NCI-H2227 (cell line): Measurements from ENCODE around the gene ZMYND12.

Source experiments
- DNase-seq: peaks from one replicate; lab custom pipeline; 2025; ENCODE audit not compliant: unreplicated experiment; lab: John Stamatoyannopoulos, UW

The ZMYND12 gene

DNA sequence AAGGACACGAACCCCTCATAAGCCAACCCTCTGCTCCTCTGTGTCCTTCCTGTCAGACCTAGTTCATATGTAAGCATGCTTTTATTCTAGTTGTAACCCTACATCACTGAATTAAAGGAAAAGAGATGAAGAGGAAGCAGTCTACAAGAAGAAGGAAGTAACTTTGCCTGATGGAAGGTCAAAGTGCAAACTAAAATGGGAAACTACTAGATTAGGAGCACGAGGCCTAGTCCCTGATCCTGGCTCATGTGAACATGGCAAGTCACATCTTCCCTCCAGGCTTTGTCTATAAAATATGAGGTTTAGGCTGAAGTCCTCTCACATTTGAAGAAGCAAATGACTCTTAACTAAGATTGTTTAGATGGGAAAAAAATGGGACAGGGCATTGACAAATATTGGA lies 13.2 kb downstream of the ZMYND12 start:
- no peak for DNase-seq

DNA sequence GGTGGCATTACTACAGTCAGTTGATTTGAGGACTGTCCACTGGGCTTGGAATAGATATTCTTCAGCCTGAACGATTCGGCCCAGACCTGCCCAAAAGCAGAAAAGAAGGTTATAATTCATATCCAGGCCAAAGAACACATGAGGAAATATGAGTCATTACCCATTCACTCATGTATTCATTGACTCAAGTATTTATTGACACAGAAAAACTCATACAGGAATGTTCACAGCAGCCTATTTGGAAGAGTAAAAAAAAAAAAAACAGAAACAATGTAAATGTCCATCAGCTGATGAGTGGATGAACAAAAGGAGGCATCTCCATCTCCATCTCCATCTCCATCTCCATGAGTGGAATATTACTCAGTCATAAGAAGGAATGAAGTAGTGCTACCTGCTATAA lies 15.9 kb downstream of the ZMYND12 start:
- no peak for DNase-seq

DNA sequence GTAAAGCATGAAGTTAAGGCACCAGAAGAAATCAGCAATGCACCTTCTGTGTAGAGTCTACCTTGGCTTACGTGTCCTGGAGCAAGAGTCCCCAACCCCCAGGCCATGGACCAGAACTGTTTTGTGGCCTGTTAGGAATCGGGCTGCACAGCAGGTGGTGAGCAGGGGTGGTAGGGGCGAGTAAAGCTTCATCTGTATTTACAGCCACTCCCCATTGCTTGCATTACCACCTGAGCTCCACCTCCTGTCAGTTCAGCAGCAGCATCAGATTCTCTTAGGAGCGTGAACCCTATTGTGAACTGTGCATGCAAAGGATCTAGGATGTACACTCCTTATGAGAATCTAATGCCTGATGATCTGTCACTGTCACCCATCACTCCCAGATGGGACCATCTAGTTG lies 21.5 kb downstream of the ZMYND12 start:
- no peak for DNase-seq

DNA sequence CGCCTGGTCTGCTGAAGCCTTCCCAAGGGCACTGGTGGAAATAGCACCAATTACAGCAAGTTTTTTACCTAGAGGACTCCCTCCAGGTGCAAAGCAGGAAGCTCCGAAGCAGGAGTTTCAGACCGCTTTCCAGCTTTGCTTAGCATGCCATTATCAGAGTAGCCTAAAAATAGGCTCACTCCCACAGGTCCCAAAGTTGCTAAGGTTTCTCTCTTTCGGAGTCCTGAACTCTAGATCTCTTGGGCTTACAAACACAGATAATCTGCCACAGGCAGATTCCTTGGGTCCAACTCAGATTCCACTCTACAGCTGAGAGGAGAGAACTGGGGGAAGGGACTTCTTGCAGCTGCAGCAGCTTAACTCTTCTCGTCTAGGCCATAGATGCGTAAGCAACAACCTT lies 22.5 kb downstream of the ZMYND12 start:
- DNase-seq, result no peak

DNA sequence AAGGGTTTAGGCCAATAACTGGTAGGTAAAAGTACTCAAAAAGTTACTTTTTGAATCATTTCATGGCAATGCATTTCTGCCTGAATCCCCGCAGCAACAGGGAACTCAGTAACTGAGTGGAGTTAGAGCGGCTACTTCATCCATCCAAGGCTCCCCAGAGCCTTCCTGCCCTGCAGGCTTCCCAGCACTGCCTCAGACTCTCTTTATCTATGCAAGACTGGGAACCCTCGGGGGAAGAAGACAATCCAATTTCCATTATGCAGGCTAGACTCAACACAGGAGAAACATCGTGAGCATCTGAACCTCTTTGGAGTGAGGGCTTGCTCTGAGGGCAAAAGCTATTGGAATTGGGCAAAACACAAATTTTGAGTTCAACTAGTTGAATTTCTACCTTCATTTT lies 23.1 kb downstream of the ZMYND12 start:
- no peak for DNase-seq

DNA sequence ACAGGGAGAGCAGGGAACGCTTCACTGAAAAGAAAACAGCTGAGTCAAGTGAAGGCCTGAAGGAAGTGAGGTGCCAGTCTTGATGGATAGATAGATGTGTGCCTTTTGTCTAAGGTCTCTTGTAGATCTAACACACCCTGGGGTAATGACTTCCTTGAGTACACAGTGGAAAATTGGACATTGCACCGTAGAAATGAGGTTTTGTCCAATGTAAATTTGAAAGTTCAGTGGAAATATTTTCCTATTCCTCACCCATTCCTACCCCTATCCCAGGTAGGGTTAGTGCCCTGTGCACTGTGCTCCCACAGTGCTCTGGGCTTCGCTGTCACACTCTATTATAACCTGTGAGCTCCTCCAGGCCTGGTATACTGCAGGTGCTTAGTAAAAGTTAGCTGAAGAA lies 24.3 kb downstream of the ZMYND12 start:
- no peak for DNase-seq

DNA sequence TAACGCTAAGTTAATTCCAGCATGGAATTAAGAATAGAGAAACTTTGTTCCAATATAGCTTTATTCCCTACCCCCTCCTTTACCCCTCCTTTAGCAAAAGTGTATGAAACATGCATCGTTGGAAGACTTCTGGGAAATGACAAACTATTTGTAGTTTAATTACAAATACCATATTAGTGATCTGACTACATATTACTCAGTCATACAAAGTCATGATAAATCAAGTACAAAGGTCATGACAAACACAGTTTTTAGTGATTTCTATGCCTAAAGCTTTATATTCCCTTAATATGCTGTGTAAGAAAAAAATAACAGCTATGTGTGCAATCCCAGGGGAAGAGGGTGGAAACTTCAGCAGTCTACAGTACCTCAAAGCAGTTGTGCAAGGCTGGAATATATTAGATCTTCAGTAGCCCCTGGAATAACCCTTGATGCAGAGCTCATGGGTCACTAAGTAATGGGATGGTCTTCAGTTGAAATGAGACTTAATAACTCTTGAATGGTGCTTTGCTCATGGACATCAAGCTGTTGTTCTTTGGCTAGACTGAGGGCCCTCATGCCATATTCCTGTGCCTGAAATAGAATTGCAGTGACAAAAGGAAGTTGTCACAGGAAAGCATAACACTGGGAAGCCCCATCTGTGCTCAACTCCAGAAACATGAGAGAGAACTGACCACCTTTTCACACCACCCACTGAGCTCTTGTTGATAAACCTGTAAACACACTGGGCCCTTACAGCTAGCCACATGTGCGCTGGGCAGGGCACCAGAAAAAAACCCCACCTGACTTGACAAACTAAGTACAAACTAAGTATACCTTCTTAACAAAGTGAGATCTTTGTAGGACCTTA lies 25.3 kb downstream of the ZMYND12 start:
- DNase-seq, result no peak

DNA sequence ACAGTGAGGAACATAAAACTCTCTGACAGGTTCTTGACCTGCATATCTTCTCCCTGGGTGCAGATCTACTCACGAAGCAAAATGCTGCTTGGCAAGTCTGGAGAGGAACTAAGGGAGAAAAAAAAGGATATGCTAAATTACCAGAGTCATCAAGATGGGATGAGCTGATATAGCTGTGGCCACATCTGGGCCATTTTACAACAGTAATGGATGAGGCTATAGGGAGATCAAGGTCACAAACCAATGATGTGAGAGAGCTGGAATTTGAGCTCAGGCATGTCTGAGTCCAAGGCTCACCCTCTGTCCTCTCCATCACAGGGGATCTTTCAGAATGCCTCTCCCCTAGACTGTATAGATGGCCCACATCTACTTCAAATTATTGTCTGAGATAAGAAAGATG lies 26.2 kb downstream of the ZMYND12 start:
- DNase-seq, result no peak

DNA sequence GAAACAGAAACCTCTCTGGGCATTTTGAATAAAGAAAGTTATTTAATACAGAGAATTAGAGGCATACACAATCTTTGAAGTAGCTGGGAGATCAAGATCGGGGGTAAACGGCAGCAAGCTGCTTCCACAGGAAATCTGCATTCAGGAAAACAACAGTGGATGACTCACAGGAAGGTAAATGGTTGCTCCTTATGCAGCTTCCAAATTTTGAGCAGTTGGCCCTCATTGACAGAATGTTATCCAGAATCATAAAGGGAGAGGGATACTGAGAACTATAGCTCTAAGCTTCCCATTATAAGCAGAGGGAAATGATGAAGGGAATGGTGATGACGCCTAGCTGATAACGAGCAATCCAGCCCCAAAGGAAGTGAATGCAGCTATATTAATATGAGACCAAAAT lies 28.6 kb downstream of the ZMYND12 start:
- DNase-seq, result no peak

DNA sequence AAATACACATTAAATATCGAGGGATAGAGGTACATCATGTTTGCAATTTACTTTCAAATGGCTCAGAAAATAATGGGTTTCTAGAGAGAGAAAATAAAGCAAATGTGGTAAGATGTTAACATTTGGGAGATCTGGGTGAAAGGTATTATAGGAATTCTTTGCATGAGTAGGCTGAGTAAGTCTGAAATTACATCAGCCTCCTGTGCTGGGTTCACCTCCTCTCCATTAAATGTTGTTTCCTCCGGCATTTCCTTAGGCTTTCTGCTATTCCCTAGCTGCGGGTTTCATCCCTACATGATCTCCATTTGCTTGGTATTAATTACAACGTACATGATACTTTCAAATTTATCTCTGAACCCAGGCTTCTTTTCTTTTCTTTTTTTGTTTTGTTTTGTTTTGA lies 31.6 kb downstream of the ZMYND12 start:
- DNase-seq, result no peak

DNA sequence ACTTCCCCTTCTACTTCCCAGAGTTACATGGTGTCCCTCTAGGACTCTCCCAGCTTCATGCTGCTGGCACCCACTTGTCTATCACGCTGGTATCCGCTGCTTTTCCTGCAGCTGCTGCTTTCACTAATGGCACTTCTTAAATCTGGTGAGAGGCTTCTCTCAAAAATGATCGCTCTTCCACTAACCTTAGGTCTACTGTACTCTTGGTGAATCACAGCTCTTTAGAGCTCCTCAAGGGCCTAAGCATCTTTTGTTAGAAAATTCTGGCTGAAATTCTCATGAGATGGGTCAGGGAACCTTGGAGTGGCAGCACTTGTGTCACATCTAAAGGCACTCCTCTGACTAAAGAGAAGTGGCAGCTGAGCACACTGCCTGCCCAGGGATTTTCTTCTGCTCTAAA lies 32.1 kb downstream of the ZMYND12 start:
- DNase-seq, result peak; percentile 74

DNA sequence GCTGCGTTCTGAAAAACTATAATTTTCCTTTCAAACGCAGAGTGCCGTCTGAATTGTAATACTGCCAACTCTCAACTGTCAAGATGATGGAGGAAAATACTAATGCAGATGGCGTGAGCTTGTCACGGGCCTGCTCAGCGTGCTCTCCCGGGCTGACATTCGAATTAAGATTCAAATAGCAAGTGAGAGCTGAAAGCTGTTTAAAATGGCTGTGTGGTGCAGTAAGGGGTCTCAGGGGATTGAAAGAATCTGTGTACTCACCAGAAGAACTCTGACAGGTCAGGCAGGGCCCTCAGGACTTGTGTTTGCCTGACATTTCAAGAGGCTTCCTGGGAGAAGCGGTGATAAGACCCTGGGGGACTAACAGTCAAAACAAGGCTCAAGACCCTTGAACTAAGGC lies 33.1 kb downstream of the ZMYND12 start:
- peak; percentile 71 for DNase-seq

DNA sequence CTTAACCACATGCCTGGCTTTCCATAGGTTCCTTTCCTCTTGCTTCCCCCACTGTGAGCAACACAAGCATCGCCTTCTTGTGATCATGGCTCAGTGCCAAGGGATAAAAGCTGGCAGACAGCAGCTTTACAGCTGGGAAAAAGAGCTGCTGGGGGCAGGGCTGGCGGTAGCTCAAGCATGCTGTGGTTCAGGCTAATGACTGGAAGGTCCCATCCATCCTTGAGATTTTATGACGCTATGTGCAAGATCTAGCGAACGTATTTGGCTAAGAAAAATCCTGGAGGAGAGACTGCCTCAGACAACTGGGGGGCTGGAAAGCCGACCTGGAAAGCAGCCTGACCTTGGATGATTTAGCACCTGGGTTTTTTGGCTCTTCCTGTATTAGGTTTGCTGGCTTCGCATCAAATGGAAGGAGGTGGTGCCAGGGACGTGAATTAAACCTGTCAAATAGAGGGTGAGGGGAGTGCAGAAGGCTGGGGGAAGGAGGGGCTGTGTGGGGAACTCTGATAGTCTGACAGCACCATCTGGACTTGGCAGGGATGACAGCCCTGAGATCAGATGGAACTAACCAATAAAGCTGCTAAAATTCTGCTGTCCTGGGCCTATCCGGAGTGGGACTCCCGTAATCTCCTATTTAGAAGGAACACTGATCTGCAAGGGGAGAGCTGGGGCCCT lies 34.8 kb downstream of the ZMYND12 start:
- DNase-seq, result peak; percentile 93

DNA sequence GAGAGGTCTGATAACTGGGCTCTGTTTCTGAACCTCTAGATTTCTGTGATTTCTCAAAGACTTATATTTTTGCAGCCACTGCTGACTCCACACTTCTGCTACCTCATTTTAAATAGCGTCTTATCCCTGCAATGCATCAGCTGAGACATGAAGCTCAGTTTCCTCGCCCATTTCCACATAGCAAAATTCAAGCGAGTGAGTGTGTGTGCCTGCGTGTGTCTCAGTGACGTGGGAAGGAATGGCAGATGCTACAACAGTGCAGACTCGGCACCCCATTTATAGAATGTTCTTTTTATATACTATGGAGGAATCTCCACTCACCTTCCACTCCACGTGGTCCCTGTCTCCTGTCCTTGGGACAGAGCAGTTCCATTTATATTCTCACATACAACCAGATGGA lies 35.7 kb downstream of the ZMYND12 start:
- no peak for DNase-seq

DNA sequence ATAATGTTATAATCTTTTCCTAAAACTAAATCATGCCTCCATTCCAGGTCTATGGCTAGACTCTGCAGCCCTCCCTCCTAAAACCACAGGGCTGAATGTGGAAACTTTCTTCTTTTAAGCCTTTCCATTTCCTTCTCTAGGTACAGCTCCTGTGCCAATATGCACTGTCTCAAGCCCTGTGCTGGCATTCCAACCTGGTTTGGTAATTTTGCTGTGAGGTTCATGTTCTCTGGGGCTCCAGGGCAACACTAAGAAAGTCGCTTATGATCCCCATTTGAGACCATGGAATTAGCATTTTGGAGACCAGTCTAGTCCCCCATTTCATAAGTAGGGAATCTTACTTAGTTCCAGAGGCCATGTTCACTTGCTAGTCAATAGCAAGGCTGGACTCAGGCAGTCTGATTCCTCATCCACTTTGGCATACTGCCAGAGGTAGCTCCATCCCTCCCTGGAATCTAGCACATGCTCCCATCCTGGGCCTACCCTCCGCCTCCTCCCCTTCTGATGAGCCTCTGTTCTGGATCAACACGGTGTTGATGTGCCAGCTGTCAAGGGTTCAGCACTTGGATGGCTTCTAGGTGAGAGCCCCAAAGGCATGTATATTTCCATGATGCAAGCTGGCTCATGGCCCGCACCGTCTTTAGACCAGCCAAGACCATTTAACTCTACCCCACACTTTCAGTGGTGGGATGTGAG lies 36.5 kb downstream of the ZMYND12 start:
- peak; percentile 33 for DNase-seq

DNA sequence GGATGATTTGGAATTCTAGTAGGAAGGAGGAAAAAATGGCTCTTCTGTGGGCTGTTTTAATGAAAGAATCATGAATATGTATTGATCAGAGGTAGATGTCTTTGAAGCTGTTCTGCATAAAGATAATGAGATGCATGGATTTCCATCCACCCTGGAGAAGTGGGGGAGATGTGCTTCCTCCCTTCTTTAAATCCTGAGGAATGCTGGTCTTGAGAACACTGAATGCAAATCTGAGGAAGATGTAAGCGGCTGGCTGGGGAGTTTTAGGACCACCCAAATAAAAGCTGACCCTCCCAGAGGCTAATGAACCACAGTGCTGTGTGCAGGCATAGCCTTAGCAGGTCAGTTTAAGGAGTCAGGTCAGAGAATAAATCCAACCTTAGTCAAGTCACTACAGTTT lies 37.3 kb downstream of the ZMYND12 start:
- no peak for DNase-seq

DNA sequence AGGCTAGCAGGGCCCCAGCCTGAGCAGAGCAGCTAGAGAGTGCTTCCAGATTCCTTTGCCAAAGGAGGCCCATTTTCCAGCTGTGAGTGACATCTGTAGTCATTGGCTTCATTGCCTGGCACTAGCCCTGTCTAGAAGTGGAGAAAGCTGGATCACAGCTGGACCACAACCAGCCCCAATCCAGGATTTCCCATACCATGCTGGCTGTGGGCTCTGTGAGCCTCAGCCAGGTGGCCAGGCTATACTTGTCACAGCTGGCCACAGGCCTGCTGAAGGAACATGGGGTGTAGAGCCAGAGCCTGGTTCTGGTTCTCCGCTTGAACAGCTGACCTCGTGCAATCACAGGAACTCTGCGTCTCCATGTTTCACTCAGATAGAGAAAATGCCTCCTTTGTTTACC lies 38.7 kb downstream of the ZMYND12 start:
- DNase-seq, result no peak

DNA sequence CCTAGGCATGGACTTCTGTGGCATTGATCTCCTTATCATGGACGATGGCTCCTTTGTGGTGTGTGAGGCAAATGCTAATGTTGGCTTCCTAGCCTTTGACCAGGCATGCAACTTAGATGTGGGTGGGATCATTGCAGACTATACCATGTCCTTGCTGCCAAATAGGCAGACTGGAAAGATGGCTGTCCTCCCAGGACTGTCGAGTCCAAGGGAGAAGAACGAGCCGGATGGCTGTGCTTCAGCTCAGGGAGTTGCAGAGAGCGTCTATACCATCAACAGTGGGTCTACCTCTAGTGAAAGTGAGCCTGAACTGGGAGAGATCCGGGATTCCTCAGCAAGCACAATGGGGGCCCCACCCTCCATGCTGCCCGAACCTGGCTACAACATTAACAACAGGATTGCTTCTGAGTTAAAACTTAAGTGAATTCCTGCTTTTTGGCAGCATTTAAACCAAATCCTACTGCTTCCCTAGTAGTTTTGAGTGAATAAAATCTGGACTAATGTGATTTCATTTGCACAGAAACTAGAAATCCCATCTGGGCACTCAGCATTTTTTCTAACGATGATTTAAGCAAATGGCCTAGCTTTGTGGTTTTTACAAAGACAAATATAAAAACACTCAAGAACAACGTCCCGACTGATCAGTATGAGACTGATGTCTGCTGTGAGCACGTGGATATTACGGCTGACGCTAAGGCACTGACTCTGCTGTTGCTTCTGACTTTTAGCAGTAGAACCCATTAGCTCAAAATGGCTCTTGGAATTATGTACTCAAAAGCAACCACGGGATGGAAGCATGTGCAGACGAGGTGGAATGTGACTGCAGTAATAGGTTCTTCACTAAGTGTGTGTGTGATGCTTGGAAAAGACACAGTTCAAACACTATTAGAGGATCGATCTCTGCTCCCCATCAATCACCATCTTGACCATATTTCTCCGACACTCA lies 41.0 kb downstream of the ZMYND12 start:
- no peak for DNase-seq

DNA sequence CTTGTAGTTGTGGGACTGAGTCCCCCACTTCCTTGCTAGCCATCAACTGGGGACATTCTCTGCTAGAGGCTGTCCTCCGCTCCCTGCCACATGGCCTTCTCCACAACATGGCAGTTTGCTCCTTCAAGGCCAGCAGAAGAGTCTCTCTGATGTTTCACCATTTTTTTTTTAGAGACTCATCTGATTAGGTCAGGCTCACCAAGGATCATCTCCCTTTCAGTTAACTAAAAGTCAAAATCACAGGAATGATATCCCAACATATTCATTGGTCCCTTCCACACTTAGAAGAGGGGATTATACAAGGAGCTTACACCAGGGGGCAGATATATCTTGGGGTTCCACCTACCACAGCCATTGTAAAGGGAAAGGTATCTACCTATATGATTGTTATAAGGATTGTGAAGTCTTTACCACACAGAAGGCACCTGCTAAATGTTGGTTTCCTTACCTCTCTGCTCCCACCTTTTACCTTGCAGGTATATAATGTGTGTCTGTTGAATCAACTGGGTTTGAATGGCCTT lies 51.9 kb downstream of the ZMYND12 start:
- no peak for DNase-seq

DNA sequence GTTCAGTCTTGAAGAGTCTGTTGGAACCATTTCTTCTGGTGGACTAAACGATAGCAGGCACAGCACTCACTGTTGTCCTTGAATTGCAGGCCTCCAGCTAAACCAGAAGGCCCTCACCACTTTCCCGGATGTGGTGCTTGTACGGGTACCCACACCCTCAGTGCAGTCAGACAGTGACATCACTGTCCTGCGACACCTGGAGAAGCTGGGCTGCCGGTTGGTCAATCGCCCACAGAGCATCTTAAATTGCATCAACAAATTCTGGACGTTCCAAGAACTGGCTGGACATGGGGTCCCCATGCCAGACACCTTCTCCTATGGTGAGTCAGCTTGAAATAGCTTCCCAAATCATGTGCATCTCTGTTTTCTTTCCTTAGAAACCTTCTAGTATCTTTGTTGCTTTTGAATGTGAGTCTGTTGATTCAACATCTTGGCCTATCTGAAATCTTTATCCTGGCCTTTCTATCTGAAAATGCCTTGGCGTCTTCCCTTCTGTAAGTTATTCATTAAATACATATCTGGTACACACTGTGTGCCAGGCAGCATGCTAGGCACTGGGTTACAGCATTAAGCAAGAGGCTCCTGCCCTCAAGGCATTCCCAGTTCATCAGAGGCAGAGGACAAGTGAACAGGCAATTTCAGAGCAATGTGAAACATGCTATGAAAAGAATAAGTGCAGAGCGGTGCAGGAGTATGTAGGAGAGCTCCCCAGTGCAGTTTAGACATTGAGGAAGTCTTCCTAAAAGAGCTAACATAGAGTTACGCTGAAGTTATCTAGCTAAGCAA lies 56.3 kb downstream of the ZMYND12 start:
- no peak for DNase-seq
